Measurements from ENCODE around the gene MAGI1.

MAGI1 gene

DNA sequence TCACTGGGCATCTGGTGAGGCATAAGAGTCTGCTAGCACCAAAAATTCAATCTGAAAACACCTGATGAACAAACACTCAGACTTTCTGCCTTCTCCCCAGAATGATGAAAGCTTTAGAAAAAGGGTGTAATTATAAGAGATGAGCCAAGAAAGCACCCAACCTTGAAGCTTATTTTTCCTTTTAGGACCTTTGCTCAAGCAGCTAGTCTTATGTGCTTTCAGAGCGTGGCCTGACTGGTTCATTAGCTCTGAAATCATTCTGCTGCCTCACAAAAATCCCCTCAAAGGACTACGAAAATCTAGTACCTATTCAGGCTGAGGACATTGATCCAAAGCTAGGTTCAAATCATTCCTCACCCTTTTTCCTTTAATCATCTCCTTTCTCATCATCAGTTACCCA, 662.3 kb downstream of the MAGI1 start:
- no peak for DNase-seq

GRCh38 chr3:65371053-65371452, 667.7 kb downstream of the MAGI1 start:
- DNase-seq, result no peak

DNA sequence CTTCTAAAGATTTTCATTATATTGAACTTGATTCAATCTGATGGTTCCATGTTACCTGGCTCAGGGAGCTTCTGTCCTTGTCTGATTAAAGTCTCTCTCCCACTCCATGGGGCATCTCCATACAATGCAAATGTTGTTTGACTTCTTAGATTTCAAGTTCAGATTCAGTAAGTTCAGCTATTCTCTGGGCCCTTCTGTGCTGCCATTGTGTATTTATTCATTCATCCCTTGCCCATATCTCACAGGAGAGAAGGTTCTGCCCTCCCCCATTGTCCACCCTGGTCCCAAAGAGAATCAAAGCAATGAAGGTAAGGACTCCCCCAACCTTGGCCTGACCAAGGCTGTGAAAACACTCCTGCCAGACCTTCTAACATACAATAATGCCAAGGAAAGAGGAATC, 669.9 kb downstream of the MAGI1 start:
- no peak for DNase-seq

DNA sequence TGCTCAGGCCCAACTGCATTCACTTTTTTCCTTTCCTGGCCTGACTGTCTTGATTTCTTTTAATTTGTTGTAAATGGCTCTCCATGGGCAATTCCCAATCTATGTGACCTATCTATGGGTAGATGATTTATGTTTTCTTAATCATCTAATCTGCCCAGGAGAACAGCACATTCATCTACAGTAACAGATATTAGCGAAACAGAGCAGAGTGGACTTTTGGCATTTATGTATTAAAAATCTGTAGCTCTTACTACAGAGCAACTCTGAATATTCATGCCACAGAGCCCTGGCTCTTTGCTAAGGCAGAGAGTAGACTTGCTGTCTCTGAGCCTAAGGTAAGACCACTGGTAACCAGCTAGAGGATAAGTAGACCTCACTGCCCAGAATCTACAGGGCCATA, 676.0 kb downstream of the MAGI1 start:
- no peak for DNase-seq

DNA sequence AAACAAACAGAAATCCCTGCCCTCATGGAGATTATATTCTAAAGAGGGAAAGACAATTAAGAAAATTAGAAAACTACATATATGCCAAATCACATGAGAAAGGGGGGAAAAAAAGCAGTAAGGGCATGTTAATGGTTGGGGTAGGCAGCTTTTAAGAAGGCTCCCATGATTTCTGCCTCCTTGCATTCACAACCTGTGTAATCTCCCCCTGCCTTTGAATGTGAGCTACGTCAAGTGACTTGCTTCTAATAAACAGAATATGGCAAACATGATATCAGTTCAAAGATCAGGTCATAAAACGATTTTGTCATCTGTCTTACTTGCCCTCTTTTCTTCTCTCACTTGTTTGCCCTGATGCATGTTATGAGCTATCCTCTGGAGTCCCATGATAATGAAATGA, 677.3 kb downstream of the MAGI1 start:
- DNase-seq, result no peak

GRCh38 chr3:65356331-65357248, 682.1 kb downstream of the MAGI1 start:
- DNase-seq, result no peak

DNA sequence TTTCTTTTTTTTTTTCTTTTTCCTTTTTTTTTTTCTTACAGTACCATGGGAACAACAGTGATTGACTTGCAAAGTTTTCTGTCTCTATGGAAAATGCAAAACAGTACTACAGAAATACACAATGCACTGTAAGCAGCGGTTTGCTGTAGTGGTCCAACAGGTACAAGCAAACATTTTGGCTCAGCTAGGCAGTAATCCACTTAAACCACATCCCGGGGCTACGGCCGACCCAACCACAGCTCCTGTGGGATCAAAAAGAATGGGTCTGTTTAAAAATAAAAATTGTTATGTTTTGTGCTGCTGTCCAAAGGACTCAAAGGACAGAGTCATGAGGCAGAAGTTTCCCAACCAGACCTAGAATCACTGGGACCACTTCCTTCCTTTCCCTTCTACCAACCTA, 683.8 kb downstream of the MAGI1 start:
- no peak for DNase-seq

DNA sequence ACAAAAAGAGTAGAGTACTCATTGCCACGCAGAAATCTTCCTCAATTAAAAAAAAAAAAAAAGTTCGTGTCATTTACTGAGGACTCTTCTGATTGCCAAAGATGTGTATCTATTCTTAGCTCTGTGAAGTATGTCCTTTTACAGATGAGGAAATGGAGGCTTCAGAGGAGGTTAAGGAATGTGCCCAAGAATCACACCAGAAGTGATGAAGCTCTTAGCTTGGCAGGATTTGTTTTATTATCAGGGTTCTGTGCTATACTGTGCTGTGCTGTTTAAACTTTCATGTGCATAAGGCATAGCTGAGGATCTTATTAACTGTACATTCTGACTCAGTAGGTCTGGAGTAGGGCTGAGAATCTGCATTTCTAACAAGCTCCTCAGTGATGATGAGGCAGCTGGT, 685.8 kb downstream of the MAGI1 start:
- no peak for DNase-seq

- DNase-seq, result no peak
These were observed 687.0 kb downstream of the MAGI1 start for GRCh38 chr3:65351753-65352152.

- no peak for DNase-seq
These were observed 687.8 kb downstream of the MAGI1 start for GRCh38 chr3:65350801-65351476.

DNA sequence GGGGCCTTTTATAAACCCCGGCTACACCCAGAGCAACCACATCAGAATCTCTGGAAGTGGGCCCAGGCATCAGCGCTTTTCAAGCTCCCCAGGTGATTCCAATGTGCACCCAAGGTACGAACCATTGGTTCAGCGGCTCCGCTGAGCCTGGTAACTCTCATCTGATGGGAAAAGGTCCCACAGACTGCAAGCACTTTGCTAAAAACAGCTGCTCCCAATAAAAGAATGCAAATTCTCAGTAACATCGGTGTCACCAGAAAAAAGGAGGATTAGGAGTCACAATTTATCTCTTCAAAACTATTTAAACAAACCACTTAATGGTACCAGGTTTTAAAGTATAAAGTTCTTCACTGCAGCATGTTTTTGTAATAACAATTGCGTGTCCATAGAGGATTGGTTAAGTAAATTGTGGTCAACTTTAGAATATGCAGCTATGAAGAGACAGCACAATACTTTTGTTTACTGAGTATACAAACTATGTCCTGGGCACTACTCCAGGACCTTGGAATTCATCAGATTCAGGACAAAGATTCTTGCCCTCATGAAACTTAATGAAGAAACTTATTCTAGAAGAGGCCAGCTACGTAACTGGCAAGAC, 690.2 kb downstream of the MAGI1 start:
- no peak for DNase-seq

DNA sequence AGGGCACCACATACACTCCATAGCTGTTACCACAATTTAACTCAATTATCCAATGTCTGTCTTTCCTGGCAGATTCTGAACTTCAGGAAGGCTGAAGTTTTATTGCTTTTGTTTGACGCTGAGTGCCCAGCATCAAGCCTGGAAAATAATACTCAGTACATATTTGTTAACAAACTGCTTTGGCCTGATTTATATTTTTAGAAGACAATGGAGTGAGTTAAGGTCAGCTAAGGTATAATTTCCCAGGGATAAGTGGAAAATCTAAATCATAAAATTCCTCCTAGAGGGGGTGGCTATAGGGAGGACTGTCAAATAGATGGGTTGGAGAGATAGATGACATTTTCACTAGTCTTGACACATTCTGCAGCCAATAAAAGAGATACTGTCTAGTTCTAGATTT, 691.6 kb downstream of the MAGI1 start:
- DNase-seq, result no peak

DNA sequence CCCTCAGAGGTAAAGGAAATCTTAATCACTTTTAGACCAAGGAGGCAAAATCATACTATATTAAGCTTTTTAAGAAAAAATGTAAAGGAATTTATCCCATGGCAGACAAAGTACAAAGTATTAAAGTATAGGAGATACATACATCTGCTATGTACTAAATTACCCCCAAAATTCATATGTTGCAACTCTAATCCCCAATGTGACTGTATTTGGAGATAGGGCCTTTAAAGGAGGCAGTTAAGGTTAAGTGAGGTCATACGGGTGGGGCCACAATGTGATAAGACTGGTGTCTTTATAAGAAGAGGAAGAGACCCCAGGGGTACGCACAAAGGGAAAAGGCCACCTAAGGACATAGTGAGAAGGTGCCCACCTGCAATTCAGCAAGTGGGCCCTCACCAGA, 693.9 kb downstream of the MAGI1 start:
- DNase-seq, result no peak

- no peak for DNase-seq
These were observed 694.3 kb downstream of the MAGI1 start for GRCh38 chr3:65344444-65344843.

- no peak for DNase-seq
These were observed 695.0 kb downstream of the MAGI1 start for GRCh38 chr3:65343736-65344135.

GRCh38 chr3:65343026-65343425, 695.7 kb downstream of the MAGI1 start:
- no peak for DNase-seq

DNA sequence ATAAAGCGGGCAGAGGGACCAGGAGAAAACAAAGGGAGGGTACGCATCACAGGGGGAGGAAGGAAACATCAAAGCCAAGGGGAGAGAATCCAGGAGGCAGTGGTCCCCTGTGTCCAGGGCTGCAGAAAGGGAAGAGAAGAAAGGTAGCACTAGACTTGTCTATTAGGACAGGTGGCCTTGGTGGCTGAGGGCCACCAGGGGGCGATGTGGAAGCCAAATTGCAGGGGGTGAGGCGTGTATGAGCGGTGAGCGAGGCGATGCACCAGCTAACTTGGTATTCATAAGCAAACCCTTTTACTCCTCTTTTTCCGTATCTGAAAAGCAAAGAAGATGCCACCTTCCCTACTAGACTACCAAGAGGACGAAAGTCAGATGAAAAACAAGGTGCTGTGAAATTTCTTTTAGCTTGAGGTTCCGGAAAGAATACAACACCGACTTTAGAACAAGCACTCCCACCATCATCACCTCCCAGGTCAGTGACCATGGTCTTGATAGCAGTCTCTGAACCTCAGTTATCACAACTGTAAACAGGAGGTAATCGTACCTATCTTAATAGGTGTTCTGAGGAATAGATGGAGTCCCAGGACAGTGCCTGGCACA, 696.5 kb downstream of the MAGI1 start:
- no peak for DNase-seq

DNA sequence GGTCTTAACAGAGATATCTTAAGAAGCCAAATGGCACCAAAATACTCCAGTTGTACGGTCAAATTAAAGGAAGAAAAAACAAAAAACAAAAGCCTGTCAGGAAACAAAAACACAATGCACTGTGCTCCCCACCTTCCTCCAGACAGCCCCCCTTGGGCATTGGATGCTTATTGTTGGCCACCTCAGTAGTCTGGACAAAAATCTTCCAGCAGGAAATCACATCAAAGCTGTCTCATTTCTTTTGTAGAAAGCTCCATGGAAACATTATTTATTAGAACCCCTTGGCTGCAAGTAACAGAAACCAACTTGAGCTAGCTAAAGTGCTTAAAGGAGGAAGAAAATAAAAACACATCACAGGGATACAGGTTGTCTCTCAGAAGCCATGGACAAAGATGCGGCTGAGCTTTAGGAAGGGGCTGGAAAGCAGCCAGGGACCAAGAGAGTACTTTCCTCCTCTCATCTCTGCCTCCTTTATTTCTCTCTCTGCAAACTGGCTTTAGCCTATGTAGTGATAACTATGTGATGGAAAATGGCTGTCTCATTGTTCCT, 699.5 kb downstream of the MAGI1 start:
- DNase-seq, result no peak

DNA sequence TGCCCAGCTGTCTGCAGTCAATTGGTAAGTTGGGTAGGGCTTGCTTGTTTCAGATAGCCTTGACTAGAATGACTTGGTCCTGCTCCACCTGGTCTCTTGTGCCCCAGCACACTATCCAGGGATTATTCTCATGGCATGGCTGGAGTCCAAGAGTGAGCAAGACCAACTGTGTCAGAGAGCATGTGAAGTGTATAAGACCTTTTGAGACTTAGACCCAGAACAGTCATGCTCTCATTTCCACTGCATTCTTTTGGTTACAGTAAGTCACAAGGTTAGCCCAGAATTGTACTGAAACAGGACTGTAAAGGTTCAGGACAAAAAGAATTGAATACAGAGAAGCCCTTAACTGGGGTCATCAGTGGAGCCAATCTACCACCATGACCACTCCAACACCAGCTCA, 700.1 kb downstream of the MAGI1 start:
- no peak for DNase-seq

GRCh38 chr3:65335587-65335986, 703.1 kb downstream of the MAGI1 start:
- DNase-seq, result no peak

DNA sequence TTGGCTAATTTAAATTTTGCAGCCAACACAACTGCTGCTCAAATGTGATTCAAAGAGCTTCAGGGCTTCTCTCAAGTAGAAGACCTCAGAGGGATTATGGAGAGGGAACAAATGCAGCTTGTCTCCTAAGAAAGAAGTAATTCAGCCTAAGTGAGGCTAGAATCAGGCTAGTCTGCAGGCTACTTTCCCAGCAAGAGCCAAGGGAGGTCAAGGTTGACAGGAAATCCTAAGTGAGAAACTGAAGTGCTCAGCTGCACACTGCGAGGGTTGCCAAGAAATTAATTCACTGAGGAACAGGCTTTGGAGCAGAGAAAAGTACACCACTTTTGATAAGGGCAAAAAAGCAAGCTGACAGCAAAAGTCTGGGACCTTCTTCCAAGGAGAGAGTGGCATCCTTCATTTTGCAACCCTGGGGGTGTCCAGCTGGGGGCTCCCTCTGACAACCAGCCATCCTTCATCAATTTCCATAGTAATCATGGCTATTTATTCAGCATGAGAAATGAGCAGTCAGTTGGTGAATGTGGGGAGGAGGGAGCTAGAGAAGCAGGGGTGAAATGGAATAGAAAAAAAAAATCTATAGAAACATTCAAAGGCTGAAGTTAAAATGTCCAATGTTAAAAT, 704.6 kb downstream of the MAGI1 start:
- no peak for DNase-seq

- no peak for DNase-seq
These were observed 707.0 kb downstream of the MAGI1 start for GRCh38 chr3:65331730-65332129.

GRCh38 chr3:65330072-65330471, 708.6 kb downstream of the MAGI1 start:
- DNase-seq, result no peak

Measured in CD4-positive, alpha-beta T cell treated with Interleukin-17A for 4 hours (primary cell).